Ovary (tissue), 9 donors: ENCODE measurements around the gene GCC2. TPM values are rescaled to one million over a fixed set of nuclear protein-coding genes. Genes with fewer than 3 reads are reported as not detected.
"Not testable (repeated sequence)": the region's sequence is repeated elsewhere in the genome, so short reads cannot be mapped to it uniquely, and the experiment has no call there.

Experiments
- DNase-seq, 5 donors: peaks; one replicate each; pipeline ENCODE4 v3.0.0-alpha.2; 2019 to 2020
- H3K27ac ChIP-seq, 2 donors: fragments of 200-600 bp; one replicate each; pipeline versions ENCODE4 v1.5.1 to v1.8.0; 2019 to 2022
- H3K27me3 ChIP-seq: fragments of 200-600 bp; one replicate; pipeline ENCODE4 v1.8.0; 2022
- H3K36me3 ChIP-seq: fragments of 200-600 bp; sonication (generic); one replicate; pipeline ENCODE4 v1.5.1; 2019
- H3K4me1 ChIP-seq: one replicate; pipeline ENCODE4 v1.8.1; 2013; ENCODE audit warnings: mild to moderate bottlenecking, moderate library complexity; ENCODE audit not compliant: insufficient read depth
- H3K4me3 ChIP-seq: fragments of 200-600 bp; sonication (generic); one replicate; pipeline ENCODE4 v1.5.1; 2017
- H3K9me3 ChIP-seq, 2 donors: fragments of 200-600 bp in 1 of 2; sonication (generic) in 1 of 2; one replicate each; pipeline versions ENCODE4 v1.5.1 to v1.8.1; 2013 to 2019; ENCODE audit warnings: mild to moderate bottlenecking in 1 of 2, moderate library complexity in 1 of 2
- EP300 ChIP-seq: sonication (generic); formaldehyde crosslinking; IDR thresholded peaks from one replicate; pipeline ENCODE4 v1.6.1; 2017; ENCODE audit warnings: antibody characterized with exemption
- POLR2A ChIP-seq: fragments of 450-650 bp; IDR thresholded peaks from one replicate; pipeline ENCODE4 v1.6.1; 2017; ENCODE audit warnings: antibody characterized with exemption, mild to moderate bottlenecking, moderate library complexity
- WGBS, 3 donors: extraction: QIAGEN DNeasy Blood & Tissue Kit in 1 of 3; methylation state at CpG; one replicate each; pipeline versions ENCODE4 v1.1.5 to v1.1.7; 2013 to 2017; 5-methylcytosine and 5-hydroxymethylcytosine counted together
- intact Hi-C, 4 donors: fragments of 100-400 bp; cut with DNase I; formaldehyde crosslinking; loops; one replicate each; pipeline versions ENCODE4 v1.11.0 to v1.15.1; 2022 to 2023
- polyA plus RNA-seq, 2 donors: library from polyadenylated mRNA; stranded (reverse); fragments of 200-250 nt in 1 of 2; fragments of 350-450 nt in 1 of 2; fragmentation: Illumina TruSeq in 1 of 2; extraction: RNeasy Lipid Tissue Mini Kit (QIAGEN cat#74804) in 1 of 2; gene quantifications; one replicate each; pipeline ENCODE4 v1.2.3, GENCODE V29; 2013 to 2014
- total RNA-seq, 7 donors: library from RNA; depleted of rRNA in 2 of 7; stranded (reverse); fragments of >200 nt in 2 of 7; fragmentation: NEBNext Ultra II Directional in 3 of 7; extraction: Animal tissue kit (Norgen Biotek cat#: 25700) in 3 of 7; gene quantifications; one replicate each; pipeline versions ENCODE4 v1.1.0 to v1.2.4, GENCODE V29; 2016 to 2023
- TF ChIP-seq, protein P1 (sequence below), 3 donors: fragments of 450-650 bp in 2 of 3; fragments of 200-600 bp in 1 of 3; IDR thresholded peaks; one replicate each; pipeline versions ENCODE4 v1.5.1 to v1.8.0; 2016 to 2022; ENCODE audit warnings: antibody characterized with exemption in 3 of 3, mild to moderate bottlenecking in 1 of 3
- donor health status: DM: no; HTN: no; CAD: no; lungs with moderate emphysema.
- donor health status: DM: no; HTN: no; CAD: no.
- donor health status: Bipolar disorder and iron deficiency.
- donor health status: DM: yes; HTN: yes; CAD: no.
- donor health status: DM: no; HTN: no; CAD: no.
- donor health status: DM: yes; HTN: yes; CAD: no.

Gene GCC2
- total and polyA plus RNA-seq, 9 donors: 14.9 to 53.0 (median 42.1) TPM

- no peak for DNase-seq
- no peaks in the 10 kb centered on the region for H3K4me1 ChIP-seq
- H3K27me3 ChIP-seq: no peaks in the 10 kb centered on the region
- TF ChIP-seq POLR2A: no peak
- TF ChIP-seq, protein P1, sequence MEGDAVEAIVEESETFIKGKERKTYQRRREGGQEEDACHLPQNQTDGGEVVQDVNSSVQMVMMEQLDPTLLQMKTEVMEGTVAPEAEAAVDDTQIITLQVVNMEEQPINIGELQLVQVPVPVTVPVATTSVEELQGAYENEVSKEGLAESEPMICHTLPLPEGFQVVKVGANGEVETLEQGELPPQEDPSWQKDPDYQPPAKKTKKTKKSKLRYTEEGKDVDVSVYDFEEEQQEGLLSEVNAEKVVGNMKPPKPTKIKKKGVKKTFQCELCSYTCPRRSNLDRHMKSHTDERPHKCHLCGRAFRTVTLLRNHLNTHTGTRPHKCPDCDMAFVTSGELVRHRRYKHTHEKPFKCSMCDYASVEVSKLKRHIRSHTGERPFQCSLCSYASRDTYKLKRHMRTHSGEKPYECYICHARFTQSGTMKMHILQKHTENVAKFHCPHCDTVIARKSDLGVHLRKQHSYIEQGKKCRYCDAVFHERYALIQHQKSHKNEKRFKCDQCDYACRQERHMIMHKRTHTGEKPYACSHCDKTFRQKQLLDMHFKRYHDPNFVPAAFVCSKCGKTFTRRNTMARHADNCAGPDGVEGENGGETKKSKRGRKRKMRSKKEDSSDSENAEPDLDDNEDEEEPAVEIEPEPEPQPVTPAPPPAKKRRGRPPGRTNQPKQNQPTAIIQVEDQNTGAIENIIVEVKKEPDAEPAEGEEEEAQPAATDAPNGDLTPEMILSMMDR (IDR thresholded peaks at IDR 0.05): no peak
- no peak for TF ChIP-seq EP300
- H3K4me3 ChIP-seq: no peak overlapping the region
- no peaks in the 10 kb centered on the region for H3K9me3 ChIP-seq
- H3K27ac ChIP-seq: no peak overlapping the region
- 70 to 82% (median 77%) methylated on average over 2 of the region's 2 CpGs for WGBS, 3 donors
- intact Hi-C loops: no loop called here
- H3K36me3 ChIP-seq: no peaks in the 10 kb centered on the region
Observed at GRCh38 chr2:108428286-108429009, 20.6 kb upstream of the GCC2 start.

DNA sequence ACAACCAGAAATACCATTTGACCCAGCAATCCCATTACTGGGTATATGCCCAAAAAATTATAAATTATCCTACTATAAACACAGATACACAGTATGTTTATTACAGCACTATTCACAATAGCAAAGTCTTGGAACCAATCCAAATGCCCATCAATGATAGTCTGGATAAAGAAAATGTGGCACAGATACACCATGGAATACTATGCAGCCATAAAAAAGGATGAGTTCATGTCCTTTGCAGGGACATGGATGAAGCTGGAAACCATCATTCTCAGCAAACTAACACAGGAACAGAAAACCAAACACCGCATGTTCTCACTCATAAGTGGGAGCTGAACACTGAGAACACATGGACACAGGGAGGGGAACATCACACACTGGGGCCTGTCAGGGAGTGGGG lies 13.4 kb upstream of the GCC2 start:
- H3K27ac ChIP-seq, H3K4me3 ChIP-seq, H3K27me3 ChIP-seq, H3K9me3 ChIP-seq, DNase-seq, H3K4me1 ChIP-seq, H3K36me3 ChIP-seq, intact Hi-C loops: not testable (repeated sequence)
- 91 to 96% (median 95%) methylated on average over 1 of the region's 1 CpG for WGBS, 3 donors

DNA sequence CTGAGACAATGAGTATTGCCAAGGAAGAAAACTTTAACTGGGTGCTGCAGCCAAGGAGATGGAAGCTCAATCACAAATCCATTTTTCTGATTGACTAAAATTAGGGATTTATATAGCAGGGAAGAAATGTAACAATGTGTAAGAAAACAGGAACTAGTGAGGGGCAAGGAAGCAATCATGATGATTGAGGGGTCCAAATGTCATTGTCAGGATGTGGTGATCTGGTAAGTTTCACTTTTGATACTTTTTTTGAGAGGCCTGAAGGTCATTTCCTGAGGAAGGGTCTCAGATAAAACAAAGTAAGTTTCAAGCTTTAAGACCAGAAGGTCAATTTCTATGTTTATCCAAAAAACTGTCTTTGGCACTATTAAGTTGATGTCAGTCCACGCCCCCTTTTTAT lies 12.0 kb upstream of the GCC2 start:
- Histone ChIP-seq H3K36me3 (no peaks in the 10 kb centered on the region), H3K4me3 (no peak overlapping the region), H3K4me1 (no peaks in the 10 kb centered on the region), H3K27me3 (no peaks in the 10 kb centered on the region), H3K27ac (no peak overlapping the region), H3K9me3 (no peaks in the 10 kb centered on the region)
- 51 to 83% (median 65%) methylated on average over 1 of the region's 1 CpG for WGBS, 3 donors
- no peak for DNase-seq
- intact Hi-C loops: no loop called here
- TF ChIP-seq, protein P1 (IDR thresholded peaks at IDR 0.05): no peak
- TF ChIP-seq EP300: no peak
- TF ChIP-seq POLR2A: no peak

DNA sequence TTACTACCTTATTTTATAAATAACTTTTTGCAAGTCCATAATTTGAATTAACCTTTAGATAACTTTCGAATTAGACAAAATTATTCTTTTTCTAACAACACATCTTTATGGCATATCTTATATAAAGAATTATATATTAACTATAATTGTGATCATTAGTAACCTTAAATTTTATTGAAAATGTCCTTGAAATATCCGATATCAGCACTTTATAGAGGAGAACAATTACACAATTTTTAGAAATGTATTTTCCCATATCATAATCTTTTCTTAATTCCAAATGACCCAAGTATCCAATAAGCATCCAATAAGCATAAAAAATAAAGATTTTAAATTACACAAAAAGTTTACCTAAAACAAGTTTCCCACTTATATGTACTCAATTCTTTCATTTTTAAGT lies 7.3 kb upstream of the GCC2 start:
- TF ChIP-seq EP300 (no peak), POLR2A (no peak)
- Histone ChIP-seq H3K4me1 (no peaks in the 10 kb centered on the region), H3K36me3 (no peaks in the 10 kb centered on the region), H3K27me3 (no peaks in the 10 kb centered on the region), H3K27ac (no peak overlapping the region), H3K9me3 (no peaks in the 10 kb centered on the region), H3K4me3 (no peak overlapping the region)
- intact Hi-C loops: no loop called here
- DNase-seq: no peak
- 79 to 87% (median 85%) methylated on average over 2 of the region's 2 CpGs for WGBS, 3 donors

DNA sequence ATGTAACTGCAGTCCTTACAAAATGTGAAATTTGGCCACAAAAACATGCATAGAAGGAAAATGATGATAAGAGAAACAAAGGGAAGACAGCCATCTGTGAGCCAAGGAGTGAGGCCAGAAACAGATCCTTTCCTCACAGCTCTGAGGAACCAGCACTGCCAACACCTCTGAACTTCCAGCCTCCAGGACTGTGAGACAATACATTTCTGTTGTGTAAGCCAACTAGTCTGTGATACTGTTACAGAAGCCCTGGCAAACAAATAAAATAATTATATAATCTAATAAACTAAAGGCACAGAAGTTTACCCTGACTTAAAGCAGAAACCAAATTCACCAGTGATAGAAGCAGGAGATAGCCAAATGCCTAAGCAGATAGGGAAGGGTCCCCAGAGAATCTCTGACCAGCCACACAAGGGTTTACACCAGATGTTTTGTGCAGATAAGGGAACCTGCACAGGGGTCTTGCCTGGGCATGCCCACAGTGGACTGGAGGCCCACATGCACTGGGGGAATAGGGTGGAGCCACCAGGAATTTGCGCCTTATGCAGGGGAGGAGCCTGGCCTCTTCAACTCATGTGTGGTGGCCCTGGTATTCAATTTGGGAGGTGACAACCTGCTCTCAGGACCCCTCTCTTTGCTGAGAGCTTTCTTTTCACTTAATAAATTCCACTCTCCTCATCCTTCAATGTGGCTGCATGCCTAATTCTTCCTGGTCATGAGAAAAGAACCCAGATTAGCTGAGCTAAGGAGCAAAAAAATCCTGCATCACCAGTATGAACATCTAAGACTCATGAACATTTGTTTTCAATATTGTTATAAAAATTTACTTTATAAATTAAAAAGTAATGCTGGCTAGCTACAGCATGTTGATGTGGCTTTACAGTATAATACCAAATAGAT lies 3.8 kb upstream of the GCC2 start:
- no peak overlapping the region for H3K4me3 ChIP-seq
- no peak overlapping the region for H3K27ac ChIP-seq
- no peaks in the 10 kb centered on the region for H3K4me1 ChIP-seq
- WGBS, 3 donors: 85 to 94% (median 87%) methylated on average over 1 of the region's 1 CpG
- intact Hi-C loops: no loop called here
- no peaks in the 10 kb centered on the region for H3K9me3 ChIP-seq
- TF ChIP-seq, protein P1 (IDR thresholded peaks at IDR 0.05): no peak
- TF ChIP-seq EP300 (no peak), POLR2A (no peak)
- no peak for DNase-seq
- H3K36me3 ChIP-seq: no peaks in the 10 kb centered on the region
- H3K27me3 ChIP-seq: no peaks in the 10 kb centered on the region
